ENCODE data around the gene HACE1.
"Not testable (repeated sequence)": the region's sequence is repeated elsewhere in the genome, so short reads cannot be mapped to it uniquely, and the experiment has no call there.

HACE1 gene

DNA sequence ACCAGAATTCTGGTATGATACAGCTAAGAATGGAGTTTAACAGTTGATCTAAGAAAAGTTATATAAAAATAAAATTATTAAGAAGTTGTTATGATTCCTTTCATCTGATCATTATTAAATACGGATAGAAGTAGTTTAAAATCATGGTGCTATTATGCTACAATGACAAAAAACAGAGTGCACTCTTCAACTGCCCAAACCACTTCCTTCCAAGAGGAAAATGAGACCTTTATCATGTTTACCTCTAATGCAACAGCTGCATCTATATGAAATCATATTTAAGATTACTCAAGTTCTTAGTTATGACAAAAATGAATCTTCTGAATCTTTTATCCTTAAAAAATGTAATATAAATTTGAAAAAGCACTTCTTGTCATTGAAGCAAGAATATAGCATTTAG lies 31.2 kb downstream of the HACE1 start:
- DNase-seq (ENCODE audit: low read depth) = no peak

GRCh38 chr6:104820820-104821219 lies 38.9 kb downstream of the HACE1 start:
- not testable (repeated sequence) for DNase-seq (ENCODE audit: low read depth)

GRCh38 chr6:104816125-104816524 lies 43.6 kb downstream of the HACE1 start:
- no peak for DNase-seq (ENCODE audit: low read depth)

DNA sequence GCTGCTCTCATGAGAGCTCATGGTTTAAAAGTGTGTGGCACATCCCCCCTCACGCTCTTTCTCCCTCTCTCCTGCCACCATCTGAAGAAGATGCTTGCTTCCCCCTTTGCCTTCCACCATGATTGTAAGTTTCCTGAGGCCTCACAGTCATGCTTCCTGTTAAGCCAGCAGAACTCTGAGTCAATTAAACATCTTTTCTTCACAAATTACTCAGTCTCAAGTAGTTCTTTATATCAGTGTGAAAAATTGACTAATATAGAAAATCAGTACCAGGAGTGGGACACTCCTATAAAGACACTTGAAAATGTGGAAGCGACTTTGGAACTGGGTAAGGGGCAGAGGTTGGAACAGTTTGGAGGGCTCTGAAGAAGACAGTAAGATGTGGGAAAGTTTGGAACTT lies 45.0 kb downstream of the HACE1 start:
- no peak for DNase-seq (ENCODE audit: low read depth)

GRCh38 chr6:104813552-104813951 lies 46.2 kb downstream of the HACE1 start:
- DNase-seq (ENCODE audit: low read depth) = no peak

GRCh38 chr6:104809116-104809515 lies 50.6 kb downstream of the HACE1 start:
- DNase-seq (ENCODE audit: low read depth) = no peak

DNA sequence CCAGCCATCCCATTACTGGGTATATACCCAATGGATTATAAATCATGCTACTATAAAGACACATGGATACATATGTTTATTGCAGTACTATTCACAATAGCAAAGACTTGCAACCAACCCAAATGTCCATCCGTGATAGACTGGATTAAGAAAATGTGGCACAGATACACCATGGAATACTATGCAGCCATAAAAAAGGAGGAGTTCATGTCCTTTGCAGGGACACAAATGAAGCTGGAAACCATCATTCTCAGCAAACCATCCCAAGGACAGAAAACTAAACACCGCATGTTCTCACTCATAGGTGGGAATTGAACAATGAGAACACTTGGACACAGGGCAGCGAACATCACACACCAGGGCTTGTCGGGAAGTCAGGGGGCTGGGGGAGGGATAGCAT lies 54.4 kb downstream of the HACE1 start:
- DNase-seq (ENCODE audit: low read depth) = not testable (repeated sequence)

DNA sequence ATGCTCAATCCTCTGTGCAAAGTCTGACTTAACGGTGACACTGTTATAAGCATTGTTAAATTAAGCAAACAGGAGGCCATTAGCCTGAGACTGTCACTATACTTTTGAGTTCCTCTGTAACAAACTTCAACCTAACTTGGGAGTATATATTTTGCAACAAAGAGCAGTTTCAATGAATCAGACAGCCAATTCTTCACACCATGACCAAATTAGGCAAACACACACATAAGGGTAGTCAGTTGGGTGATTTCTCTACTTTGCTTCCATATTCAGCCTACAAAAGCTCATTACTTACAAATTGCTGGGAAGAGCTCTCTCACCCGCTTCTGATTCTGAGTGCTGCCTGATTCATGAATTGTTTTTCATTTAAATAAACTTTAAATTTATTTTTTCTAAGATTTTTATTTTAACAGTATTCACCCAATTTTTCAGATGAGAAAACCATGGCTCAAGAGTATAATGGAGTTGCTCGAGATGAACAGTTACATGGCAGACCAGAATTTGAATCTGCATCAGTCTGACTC lies 60.5 kb downstream of the HACE1 start:
- DNase-seq (ENCODE audit: low read depth) = no peak

DNA sequence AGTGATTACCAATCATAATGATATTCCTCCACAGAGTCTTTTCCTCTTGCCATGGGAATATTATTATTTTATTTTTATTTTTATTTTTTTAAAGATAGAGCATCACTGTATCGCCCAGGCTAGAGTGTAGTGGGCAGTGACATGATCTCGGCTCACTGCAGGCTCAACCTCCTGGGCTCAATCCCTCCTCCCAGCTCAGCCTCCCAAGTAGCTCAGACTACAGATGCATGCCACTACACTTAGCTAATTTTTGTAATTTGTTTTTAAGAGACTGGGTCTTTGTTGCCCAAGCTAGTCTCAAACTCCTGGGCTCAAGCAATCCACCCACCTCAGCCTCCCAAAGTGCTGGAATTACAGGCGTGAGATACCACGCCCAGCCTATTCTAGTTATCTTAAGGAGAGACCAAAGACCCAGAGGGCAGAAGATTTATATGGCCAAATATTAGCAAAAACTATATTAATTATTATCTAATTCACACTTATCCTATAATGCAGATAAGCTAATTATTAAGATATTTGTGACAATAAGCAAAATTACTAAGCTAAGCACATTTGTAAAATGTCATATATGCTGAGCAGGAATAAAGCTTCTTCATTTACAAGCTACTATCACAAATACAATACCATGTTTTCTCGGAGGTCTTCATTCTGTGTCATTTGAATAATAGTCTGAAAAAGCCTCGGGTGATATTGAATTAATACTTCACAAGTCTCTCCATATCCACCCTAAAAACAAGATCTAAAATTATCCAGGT lies 63.5 kb downstream of the HACE1 start:
- no peak for DNase-seq (ENCODE audit: low read depth)

GRCh38 chr6:104795363-104795762 lies 64.4 kb downstream of the HACE1 start:
- no peak for DNase-seq (ENCODE audit: low read depth)

DNA sequence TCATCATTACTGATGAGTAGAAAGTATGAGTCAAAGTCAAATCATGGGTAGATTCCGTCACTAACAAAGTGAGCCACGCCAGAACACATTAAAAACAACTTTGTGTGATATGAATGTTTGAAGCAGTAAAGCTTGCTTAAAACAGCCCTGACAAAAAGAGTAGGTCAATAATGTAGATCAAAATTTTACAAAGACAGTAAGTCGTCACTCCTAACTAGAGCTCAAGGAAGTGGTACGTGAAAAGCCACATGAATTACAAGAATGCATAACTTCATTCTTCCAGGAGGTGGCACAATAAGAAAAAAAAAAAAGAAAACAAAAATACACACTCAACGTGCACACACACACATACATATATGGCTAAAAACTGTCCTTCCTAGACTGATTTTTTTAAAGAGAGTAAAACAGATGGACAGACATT lies 69.9 kb downstream of the HACE1 start:
- DNase-seq (ENCODE audit: low read depth) = peak; percentile 30

DNA sequence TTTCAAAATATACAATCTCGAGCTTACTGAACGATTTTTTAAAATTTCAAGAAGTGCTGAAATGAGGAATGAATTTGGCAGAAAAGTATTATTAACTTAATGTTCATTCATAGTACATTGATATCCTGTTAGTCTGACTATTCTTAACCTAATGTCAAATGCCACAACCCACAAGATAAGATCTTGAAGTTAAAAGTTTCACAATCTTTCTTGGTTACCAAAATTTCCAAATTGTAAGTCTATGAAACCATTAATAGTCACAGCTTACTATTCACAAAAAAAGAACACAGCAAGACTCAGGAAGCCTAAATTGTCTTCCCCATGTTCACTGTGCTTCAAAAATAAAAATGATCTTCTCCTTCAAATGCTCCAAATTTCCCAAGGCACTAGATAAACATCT lies 71.3 kb downstream of the HACE1 start:
- no peak for DNase-seq (ENCODE audit: low read depth)

DNA sequence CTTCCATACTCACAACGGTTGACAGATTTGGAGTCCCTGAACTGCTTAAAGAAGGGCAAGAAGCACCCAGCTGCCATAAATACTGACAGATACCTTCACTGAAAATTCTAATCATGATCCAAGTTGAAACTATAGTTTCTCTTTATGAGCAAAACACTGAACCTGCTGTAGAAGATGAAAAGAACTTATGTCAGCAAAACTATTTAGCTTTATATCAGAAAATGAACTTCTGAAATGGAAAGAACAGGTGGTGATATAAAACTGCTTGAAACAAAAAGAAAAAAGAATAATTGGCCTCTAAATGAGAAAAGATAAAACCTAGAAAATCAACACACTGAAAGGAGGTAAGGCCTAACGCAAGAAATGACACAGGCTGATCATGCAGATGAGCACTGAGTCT lies 72.4 kb downstream of the HACE1 start:
- no peak for DNase-seq (ENCODE audit: low read depth)

GRCh38 chr6:104784884-104785283 lies 74.8 kb downstream of the HACE1 start:
- peak; percentile 55 for DNase-seq (ENCODE audit: low read depth)

DNA sequence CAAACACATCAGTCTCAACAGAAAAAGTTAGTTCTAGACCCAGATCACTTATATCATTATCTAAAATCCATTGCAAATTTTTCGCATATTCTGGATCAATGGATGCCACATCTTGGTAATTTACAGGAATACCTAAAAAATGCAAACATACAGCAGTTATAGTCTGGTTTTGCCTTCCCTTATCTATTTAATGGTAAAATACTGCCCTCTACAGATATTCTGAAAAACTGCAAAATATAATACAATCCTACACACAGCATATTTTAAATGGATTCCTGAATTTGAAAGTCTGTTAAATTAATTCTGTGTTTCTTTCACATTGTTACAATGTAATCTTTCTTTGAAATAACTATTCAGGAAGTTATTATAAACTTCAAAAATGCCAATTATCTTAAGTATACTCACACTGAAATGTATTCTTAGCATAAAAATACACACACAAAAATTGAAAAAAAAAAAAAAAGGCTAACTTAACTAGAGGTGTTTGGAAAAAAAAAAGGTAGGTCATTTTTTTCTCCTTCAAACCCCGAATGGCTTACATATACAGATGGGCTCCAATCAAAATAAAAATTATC lies 88.4 kb downstream of the HACE1 start:
- peak; percentile 26 for DNase-seq (ENCODE audit: low read depth)

DNA sequence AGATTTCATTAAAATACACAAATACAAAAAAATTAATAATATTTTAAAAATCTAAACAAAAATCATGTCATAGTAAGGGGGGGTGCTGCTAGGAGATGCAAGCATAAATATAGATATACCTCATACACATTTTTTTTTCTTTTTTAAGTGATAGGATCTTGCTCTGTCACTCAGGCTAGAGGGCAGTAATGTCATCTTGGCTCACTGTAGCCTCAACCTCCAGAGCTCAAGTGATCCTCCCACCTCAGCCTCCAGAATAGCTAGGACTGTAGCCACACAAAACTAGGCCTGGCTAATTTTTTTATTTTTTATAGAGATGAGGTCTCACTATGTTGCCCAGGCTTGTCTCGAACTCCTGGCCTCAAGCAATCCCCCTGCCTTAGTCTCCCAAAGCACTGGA lies 90.8 kb downstream of the HACE1 start:
- no peak for DNase-seq (ENCODE audit: low read depth)

DNA sequence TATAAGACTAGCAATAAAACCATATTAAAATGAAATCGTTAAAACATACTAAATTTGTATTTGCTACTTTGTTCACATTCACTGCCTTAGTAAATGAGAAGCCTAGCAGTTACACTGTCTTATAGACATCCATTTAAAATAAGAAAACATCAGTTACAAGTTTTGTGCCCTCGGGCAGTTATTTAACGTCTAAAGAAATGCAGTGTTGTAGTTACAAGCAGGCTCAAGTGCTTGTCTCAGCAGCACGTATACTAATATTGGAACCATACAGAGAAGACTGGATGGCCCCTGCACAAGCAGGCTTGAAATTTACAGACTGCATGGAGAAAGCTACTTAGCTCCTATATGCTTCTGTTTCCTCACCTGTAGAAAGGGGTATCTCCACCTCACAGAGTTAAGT lies 93.1 kb downstream of the HACE1 start:
- no peak for DNase-seq (ENCODE audit: low read depth)

GRCh38 chr6:104754788-104755409 lies 104.8 kb downstream of the HACE1 start:
- no peak for DNase-seq (ENCODE audit: low read depth)

- no peak for DNase-seq (ENCODE audit: low read depth)
Observed at GRCh38 chr6:104753251-104753650, 106.5 kb downstream of the HACE1 start.

- DNase-seq (ENCODE audit: low read depth) = no peak
Observed at GRCh38 chr6:104750449-104750848, 109.3 kb downstream of the HACE1 start.

- not testable (repeated sequence) for DNase-seq (ENCODE audit: low read depth)
Observed at GRCh38 chr6:104739124-104739523, 120.6 kb downstream of the HACE1 start.

GRCh38 chr6:104737567-104737966 lies 122.2 kb downstream of the HACE1 start:
- not testable (repeated sequence) for DNase-seq (ENCODE audit: low read depth)

DNA sequence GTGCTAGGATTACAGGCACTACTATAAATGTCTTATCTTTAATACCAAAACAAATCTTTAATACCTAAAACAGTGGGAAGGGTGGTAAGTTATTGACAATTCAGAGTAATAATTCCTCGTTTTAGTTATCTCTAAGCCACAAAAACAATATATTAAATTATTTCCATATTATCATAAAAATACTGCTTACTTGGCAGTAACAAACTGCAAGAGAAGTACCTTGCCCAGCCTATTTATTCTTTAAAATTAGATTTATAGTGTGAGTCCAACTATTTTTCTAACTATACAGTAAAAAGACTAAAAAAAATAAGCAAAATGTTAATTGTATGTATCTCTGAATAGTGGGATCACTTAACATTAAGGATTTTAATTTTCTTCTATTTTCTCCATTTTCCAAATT lies 123.2 kb downstream of the HACE1 start:
- DNase-seq (ENCODE audit: low read depth) = no peak
